Measurements from ENCODE around the gene PNCK. TPM values are rescaled to one million over a fixed set of nuclear protein-coding genes. Genes with fewer than 3 reads are reported as not detected.
A peak's percentile ranks its signal among the peaks of the same experiment; 100 is the strongest.

The PNCK gene
- total RNA-seq, 1 donor from 2014 or later = 28.5 TPM

- H3K36me3 Mint-ChIP-seq = peaks cover 2% of the 10 kb centered on the region
- no peak for DNase-seq (ENCODE audit: low spot score in 2 of 2, unreplicated experiment in 2 of 2)
- peaks cover 3% of the 10 kb centered on the region for H3K4me1 Mint-ChIP-seq
- no peak for TF ChIP-seq CTCF (IDR thresholded peaks at IDR 0.05; ENCODE audit: unreplicated experiment)
- H3K9me3 Mint-ChIP-seq = peaks cover 13% of the 10 kb centered on the region
- H3K4me3 Mint-ChIP-seq = no peak overlapping the region
- no peak overlapping the region for H3K27ac Mint-ChIP-seq
- no peaks in the 10 kb centered on the region for H3K27me3 Mint-ChIP-seq (ENCODE audit: low read depth)
Observed at GRCh38 chrX:153681175-153681574, 7.6 kb upstream of the PNCK start.

- H3K4me1 Mint-ChIP-seq = peaks cover 9% of the 10 kb centered on the region
- H3K4me3 Mint-ChIP-seq = peak overlapping the region; percentile 39
- peaks cover 26% of the 10 kb centered on the region for H3K27me3 Mint-ChIP-seq (ENCODE audit: low read depth)
- peaks cover 3% of the 10 kb centered on the region for H3K9me3 Mint-ChIP-seq
- peaks cover 2% of the 10 kb centered on the region for H3K36me3 Mint-ChIP-seq
- no peak overlapping the region for H3K27ac Mint-ChIP-seq
- TF ChIP-seq CTCF (IDR thresholded peaks at IDR 0.05; ENCODE audit: unreplicated experiment) = no peak
- DNase-seq (ENCODE audit: low spot score in 2 of 2, unreplicated experiment in 2 of 2) = peak in 1 of 2 experiments; percentile 25
Observed at GRCh38 chrX:153674219-153674851, 722 bp upstream of the PNCK start.

- Mint-ChIP-seq H3K36me3 (peaks cover 2% of the 10 kb centered on the region), H3K27ac (no peak overlapping the region), H3K9me3 (peaks cover 3% of the 10 kb centered on the region), H3K27me3 (ENCODE audit: low read depth) (peaks cover 29% of the 10 kb centered on the region), H3K4me1 (peaks cover 9% of the 10 kb centered on the region), H3K4me3 (peak overlapping the region; percentile 55)
- no peak for TF ChIP-seq CTCF (IDR thresholded peaks at IDR 0.05; ENCODE audit: unreplicated experiment)
- DNase-seq (ENCODE audit: low spot score in 2 of 2, unreplicated experiment in 2 of 2) = peak; percentile 19 to 39
Observed at GRCh38 chrX:153672531-153673427, 834 bp downstream of the PNCK start.

- H3K4me3 Mint-ChIP-seq = no peak overlapping the region
- TF ChIP-seq CTCF (IDR thresholded peaks at IDR 0.05; ENCODE audit: unreplicated experiment) = no peak
- H3K27ac Mint-ChIP-seq = no peak overlapping the region
- H3K4me1 Mint-ChIP-seq = peaks cover 9% of the 10 kb centered on the region
- H3K9me3 Mint-ChIP-seq = peaks cover 3% of the 10 kb centered on the region
- DNase-seq (ENCODE audit: low spot score in 2 of 2, unreplicated experiment in 2 of 2) = peak in 1 of 2 experiments; percentile 31
- H3K36me3 Mint-ChIP-seq = peaks cover 2% of the 10 kb centered on the region
- H3K27me3 Mint-ChIP-seq (ENCODE audit: low read depth) = peaks cover 37% of the 10 kb centered on the region
Observed at GRCh38 chrX:153671589-153672530, 1.8 kb downstream of the PNCK start.

Data from mesothelial cell of epicardium (in vitro differentiated cells).